Hippocampal formation (tissue), 2 donors: ENCODE measurements around the gene CBLB.

Experiments
- DNase-seq, 2 donors: peaks; one replicate each; lab custom pipeline; 2025; lab: John Stamatoyannopoulos, UW

The CBLB gene

DNA sequence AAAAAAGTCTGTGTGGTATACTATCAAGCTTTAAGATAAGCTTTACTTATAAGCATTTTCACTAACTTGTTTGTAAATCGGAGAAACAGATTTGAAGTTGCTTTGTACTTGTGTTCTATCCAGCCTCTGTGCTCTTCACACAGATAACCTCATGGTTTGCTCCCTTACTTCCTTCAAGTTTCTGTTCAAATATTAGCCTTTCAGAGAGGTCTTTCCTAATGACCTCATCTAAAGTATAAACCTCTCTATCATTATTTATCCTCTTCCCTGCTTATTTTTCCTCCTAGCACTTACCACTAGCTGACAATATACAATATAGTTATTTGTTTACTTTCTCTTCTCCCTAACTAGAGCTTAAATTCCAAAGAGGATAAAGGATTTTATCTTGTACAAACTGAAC is 180.0 kb downstream of the CBLB start:
- DNase-seq, result no peak

DNA sequence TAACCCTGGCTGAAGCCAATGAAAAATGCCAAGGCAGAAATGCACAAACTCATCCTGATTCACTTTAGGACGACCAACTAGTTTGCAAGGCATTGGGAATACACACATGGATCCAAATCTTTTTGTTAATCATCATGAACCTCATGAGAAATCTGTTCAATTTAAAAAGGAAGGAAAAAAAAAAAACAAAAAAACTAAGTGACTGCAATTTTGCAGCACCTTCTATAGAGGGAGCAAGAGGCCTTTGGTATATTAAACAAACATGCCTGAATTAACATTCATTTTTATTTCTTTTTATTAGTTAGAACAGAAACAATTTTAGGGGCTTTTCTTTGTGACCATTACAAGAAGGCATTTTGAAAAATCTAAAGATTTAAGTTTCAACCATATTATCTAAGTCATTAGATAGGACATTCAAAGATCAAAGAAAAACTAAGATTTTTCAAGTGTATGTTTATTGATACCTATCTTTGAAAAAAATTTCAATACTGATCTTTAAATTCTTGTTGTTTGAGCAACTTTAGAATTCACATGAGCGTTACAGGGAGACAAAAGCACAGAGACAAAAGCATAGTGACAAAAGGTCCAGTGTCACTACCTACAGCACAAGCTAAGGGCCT is 182.4 kb downstream of the CBLB start:
- DNase-seq, result peak in 1 of 2 donors; percentile 31

DNA sequence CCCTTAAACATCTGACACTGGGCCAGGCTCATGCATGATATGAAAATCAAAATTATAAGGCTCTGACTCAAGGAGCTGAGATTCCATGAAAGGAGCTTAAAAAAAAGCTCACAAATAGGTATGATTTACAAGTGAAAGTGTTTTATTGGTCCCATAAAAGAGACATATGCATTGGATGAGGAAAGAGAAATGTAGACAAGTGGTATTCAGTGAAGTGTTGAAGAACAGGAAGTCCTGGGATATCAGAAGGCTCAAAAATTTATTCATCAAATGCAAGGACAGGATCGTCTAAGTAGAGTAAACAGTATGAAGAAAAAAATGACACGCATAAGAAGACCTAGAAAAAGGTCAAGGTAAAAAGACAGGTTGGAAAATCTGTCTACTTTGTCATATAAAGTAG is 188.9 kb downstream of the CBLB start:
- no peak for DNase-seq

GRCh38 chr3:105678017-105678416 is 190.8 kb downstream of the CBLB start:
- no peak for DNase-seq

DNA sequence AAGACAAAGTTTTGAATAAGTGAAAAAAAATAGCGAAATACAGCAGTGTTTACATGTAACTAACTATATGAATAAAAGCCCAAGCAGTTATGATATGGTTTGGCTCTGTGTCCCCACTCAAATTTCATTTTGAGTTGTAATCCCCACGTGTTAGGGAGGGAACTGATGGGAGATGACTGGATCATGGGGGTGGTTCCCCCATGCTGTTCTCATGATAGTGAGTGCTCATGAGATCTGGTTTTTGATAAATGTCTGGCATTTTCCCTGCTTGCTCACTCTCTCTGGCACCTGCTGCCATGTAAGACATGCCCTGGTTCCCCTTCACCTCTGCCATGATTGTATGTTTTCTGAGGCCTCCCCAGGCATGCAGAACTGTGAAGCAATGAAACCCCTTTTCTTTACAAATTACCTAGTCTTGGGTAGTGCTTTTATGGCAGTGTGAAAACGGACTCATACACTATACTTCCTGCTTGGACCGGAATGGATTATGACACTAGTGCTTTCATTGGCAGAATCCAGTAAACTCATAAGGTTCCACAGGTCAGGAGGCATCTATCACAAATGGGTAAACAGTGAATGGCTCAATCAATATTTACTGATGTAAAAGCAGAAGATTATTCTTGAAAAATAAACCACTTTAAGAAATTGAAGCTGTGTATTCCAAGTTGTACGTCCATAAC is 192.1 kb downstream of the CBLB start:
- DNase-seq, result no peak

DNA sequence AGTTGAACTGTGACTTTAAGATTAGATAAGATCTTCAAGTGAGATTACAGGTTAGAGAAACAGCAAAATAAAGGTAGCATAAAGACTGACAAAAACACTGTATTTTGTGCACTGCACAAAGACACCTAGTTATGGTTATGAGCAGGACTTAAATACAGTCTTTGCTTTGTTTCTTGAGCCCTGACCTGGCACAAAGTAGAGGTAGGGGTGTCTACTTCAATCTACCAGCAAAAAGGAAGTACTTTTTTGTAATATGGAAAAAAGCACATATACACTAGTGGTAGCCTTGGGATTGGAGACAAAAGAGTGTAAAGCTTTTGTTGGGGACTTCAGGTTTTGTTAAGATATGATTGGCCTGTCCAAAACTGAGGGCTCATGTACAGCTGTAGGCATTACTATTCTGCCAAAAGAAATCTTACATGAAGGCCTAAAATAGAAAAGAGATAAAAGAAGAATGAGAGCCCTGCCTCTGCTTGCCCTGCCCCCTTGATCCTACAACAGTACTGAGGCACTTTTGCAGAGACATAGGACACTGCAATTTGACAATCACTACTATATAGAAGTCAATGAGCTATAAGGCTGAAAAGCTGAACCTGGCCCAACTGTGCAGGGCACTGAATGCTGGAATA is 194.3 kb downstream of the CBLB start:
- no peak for DNase-seq

GRCh38 chr3:105672996-105673395 is 195.8 kb downstream of the CBLB start:
- no peak for DNase-seq

GRCh38 chr3:105662306-105662705 is 206.5 kb downstream of the CBLB start:
- no peak for DNase-seq

DNA sequence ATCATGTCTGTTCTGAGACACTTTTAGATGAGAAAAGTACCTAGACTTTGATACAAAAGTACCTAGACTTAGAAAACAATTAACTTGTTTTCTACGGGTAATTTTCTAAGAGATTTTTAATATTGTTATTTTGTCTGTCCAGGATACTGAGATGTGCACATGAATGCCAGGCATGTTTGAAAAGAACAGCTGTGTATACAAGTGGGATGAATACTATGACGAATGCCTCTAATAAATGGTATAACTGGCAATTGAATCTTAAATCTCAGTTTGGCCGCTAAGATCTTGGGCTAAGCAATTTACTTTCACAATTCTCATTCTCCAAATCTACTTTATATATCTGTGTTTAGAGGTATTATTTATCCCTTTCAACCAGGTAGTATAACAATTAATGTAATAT is 207.4 kb downstream of the CBLB start:
- DNase-seq, result no peak

- no peak for DNase-seq
These were observed 211.9 kb downstream of the CBLB start for GRCh38 chr3:105656651-105657504.

- DNase-seq, result no peak
These were observed 214.9 kb downstream of the CBLB start for GRCh38 chr3:105653868-105654267.

DNA sequence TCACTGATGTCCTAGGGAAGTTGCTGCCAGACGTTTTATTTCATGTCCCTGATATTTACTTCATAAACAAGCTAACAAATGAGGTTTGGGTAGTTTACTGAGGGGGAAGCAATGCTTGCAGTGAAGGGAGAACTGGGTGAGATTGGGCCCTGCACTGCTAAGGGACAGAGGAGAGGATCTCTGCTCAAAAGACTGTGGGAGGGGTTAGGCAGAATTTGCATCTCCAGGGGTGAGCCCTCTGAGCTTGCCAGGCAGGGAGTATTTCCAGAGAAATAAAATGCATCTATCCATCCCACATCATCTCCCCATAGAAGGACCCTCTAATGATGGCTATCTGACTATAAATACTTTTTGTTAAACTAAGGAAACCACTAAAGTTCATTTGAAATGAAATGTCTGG is 215.6 kb downstream of the CBLB start:
- DNase-seq, result no peak

GRCh38 chr3:105649480-105649879 is 219.3 kb downstream of the CBLB start:
- DNase-seq, result no peak

- DNase-seq, result no peak
These were observed 221.8 kb downstream of the CBLB start for GRCh38 chr3:105647047-105647446.

DNA sequence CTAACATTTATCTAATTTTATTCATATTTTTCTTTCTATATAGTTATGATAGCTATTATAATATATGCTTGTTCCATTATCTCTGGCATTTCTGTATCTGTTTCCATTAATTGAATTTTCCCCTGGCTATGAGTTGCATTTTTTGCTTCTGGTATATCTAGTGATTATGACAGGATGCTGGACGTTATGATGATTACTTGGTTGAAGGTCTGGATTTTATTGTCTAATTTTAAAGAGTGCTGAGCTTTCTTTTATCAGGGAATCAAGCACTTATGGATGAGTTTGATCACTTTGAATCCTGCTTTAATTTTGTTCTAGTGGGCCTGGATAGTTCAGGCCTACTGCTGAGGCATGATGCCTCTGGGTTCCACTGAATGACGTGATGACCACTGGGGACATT is 229.7 kb downstream of the CBLB start:
- DNase-seq, result no peak

GRCh38 chr3:105634708-105635107 is 234.1 kb downstream of the CBLB start:
- no peak for DNase-seq

- DNase-seq, result no peak
These were observed 239.1 kb downstream of the CBLB start for GRCh38 chr3:105629718-105630117.

DNA sequence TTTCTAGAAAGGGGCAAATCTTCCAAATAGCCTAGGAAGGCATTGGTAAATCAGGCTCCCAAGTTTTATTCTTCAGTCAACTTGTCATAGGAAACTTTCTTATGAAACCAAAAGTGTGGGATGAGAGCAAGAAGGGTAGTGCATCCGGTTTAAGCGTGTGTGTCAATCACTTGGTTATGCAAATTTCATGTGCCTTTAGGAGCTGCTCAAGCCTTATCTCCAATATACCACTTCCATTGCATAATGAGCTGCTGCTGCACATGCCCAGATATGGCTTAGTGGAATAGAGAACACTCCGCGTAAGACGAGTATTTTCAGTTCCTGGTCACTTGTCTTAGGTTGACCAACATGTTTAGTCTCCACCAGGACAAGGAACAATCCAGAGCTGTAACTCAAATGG is 242.1 kb downstream of the CBLB start:
- DNase-seq, result no peak

DNA sequence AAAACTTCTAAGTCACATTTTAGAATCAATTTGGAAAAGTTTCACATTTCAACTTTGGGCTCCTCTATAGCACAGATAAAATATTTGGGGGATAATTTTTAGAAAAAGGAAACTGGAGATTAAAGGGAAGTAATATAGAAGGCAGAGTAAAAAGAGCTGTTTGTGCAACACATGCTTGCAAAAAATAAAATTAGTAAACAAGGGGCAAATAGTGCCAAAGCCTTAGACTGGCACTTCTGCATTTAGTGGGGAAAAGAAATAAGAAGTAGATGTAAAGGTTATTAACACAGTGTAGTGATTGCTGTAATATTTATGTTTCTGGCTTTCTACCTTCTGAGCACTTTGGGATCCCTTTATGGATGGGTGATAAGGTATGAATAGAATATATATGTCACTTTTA is 246.6 kb downstream of the CBLB start:
- DNase-seq, result no peak

- no peak for DNase-seq
These were observed 248.6 kb downstream of the CBLB start for GRCh38 chr3:105620236-105620635.

DNA sequence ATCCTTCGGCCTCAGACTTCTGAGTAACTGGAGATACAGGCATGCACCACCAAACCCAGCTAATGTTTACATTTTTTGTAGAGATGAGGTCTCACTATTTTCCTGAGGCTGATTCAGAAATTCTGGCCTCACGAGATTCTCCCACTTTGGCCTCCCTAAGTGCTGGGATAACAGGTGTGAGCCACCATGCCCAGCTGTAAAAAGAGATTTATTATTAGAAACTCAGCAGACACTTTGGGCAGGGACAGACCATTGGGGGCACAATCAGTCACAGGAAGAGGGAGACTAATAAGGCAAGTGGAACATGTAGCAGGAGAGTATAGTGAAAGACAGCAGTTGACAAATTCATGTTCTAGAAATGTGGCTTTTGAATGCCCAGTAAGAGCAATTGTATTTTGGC is 249.2 kb downstream of the CBLB start:
- no peak for DNase-seq

GRCh38 chr3:105618556-105618955 is 250.3 kb downstream of the CBLB start:
- DNase-seq, result no peak
